ENCODE data around the gene TAF3. TPM values are rescaled to one million over a fixed set of nuclear protein-coding genes. Genes with fewer than 3 reads are reported as not detected.

Gene TAF3
- total RNA-seq, 1 donor from 2014 or later: 8.5 TPM

GRCh38 chr10:8052341-8052955 lies 234.1 kb downstream of the TAF3 start:
- Mint-ChIP-seq H3K4me3 (peak overlapping the region; percentile 88), H3K4me1 (peaks cover 45% of the 10 kb centered on the region), H3K27me3 (ENCODE audit: low read depth) (peaks cover 34% of the 10 kb centered on the region), H3K9me3 (no peaks in the 10 kb centered on the region), H3K36me3 (peaks cover 9% of the 10 kb centered on the region), H3K27ac (peak overlapping the region; percentile 94)
- peak in 1 of 2 experiments; percentile 49 for DNase-seq (ENCODE audit: low spot score in 2 of 2, unreplicated experiment in 2 of 2)
- TF ChIP-seq CTCF (IDR thresholded peaks at IDR 0.05; ENCODE audit: unreplicated experiment): no peak

DNA sequence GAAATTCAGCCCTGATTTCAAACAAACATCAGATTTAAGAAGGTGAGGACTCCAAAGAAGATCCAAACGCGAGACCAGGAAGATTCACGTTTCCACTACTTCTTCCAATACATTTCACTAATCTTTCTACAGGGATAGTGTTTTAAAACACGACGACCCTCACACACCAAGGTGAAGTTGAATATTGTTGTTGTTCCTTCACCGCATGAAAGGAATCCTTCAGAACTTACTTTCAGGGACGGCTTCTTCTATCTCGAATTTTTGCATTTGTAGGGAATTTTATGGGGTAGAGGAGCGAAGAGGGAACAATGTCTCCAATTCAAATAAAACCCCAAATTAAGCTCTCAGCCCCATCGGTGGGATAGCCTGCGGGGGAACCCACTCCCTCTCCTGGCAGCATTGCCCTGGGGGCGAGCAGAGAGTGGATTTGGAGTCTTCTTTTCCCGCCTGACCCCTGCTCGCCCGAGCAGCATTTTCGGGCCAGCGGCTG lies 234.7 kb downstream of the TAF3 start:
- no peak for DNase-seq (ENCODE audit: low spot score in 2 of 2, unreplicated experiment in 2 of 2)
- H3K4me1 Mint-ChIP-seq: peaks cover 45% of the 10 kb centered on the region
- peak overlapping the region; percentile 94 for H3K27ac Mint-ChIP-seq
- no peaks in the 10 kb centered on the region for H3K9me3 Mint-ChIP-seq
- peak; percentile 75 for TF ChIP-seq CTCF (IDR thresholded peaks at IDR 0.05; ENCODE audit: unreplicated experiment)
- peaks cover 29% of the 10 kb centered on the region for H3K27me3 Mint-ChIP-seq (ENCODE audit: low read depth)
- H3K36me3 Mint-ChIP-seq: peaks cover 9% of the 10 kb centered on the region
- H3K4me3 Mint-ChIP-seq: peak overlapping the region; percentile 88

DNA sequence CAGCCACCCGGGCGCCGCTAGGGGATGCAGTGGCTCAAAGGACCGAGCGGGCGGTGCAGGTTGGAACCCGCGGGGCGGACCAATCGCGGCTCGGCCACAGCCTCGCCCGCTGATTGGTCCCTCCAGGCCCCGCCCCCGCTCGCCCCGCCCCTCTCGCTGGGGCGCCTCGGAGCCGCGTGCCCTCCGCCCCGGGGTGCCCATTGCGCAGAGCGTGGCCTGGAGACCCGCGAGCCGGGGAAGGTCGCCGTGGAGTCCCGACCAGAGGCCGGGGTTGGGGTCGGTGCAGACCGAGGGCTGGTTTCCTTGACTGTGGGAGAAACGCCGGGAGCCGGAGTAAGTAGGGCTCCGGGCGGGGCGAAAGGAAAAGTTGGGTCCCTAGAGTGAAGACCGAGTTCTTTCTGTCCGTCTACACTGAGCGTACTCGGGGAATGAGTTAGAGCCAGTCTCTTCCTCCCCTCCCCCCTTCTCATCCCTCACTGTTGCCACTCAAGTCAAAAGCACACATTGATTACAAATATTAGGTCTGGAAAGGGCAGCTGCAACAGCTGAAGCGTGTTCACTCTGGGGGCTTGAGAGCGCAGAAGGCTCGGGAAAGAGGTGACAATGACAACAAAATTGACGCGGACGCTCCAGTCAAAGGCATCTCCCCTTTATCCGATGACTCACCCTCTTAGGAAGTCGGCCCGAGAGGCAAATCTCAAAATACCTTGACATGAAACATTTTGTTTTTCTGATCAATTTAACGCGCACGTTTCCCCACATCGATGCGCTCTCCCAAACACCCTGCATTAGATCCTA lies 235.3 kb downstream of the TAF3 start:
- Mint-ChIP-seq H3K4me3 (peak overlapping the region; percentile 88), H3K4me1 (peaks cover 47% of the 10 kb centered on the region), H3K36me3 (peaks cover 9% of the 10 kb centered on the region), H3K27ac (peak overlapping the region; percentile 99), H3K9me3 (no peaks in the 10 kb centered on the region), H3K27me3 (ENCODE audit: low read depth) (peaks cover 24% of the 10 kb centered on the region)
- DNase-seq (ENCODE audit: low spot score in 2 of 2, unreplicated experiment in 2 of 2): peak; percentile 89 to 93
- no peak for TF ChIP-seq CTCF (IDR thresholded peaks at IDR 0.05; ENCODE audit: unreplicated experiment)

DNA sequence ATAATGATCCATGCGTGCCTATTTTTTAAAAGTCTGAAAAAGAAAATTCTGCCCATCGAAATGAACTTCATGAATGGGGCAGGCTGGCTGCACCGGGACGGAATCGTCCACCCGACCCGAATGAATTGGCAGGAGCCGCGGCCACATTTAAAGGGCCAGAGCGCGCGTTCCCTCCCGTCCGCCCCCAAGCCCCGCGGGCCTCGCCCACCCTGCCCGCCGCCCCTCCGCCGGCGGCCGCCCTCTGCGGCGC lies 235.9 kb downstream of the TAF3 start:
- Mint-ChIP-seq H3K27ac (peak overlapping the region; percentile 99), H3K4me1 (peaks cover 49% of the 10 kb centered on the region)
- DNase-seq (ENCODE audit: low spot score in 2 of 2, unreplicated experiment in 2 of 2): no peak

More for the DNA sequence above, 235.9 kb downstream of the TAF3 start:
- Mint-ChIP-seq H3K9me3 (no peaks in the 10 kb centered on the region), H3K36me3 (peaks cover 9% of the 10 kb centered on the region), H3K4me3 (peak overlapping the region; percentile 88), H3K27me3 (ENCODE audit: low read depth) (peaks cover 20% of the 10 kb centered on the region)
- TF ChIP-seq CTCF (IDR thresholded peaks at IDR 0.05; ENCODE audit: unreplicated experiment): no peak

All from mesothelial cell of epicardium (in vitro differentiated cells).